ENCODE data around the gene CFAP299. TPM values are rescaled to one million over a fixed set of nuclear protein-coding genes. Genes with fewer than 3 reads are reported as not detected.

Gene CFAP299
- total RNA-seq, 4 donors from 2014 or later: 5.1 TPM; not detected in 3

DNA sequence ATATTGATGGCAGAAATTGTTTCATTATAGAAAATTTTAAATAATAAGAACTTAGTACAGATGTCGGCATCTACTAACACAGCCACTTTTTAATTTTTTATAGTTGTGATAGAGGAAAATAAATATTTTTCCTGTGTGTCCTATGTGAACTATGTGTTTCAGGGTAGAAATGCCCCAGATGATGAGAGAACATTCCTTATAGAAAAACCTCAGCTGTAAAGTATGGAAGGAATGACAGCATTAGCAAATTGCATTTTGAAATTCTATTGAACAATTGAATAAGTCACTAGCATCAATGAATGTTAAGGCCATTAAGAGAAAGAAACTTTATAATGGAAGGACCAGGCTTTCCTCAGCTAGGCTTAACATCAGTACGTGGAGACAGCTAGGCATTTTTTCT lies 149.2 kb downstream of the CFAP299 start:
- H3K36me3 ChIP-seq: no peaks in the 10 kb centered on the region
- no peaks in the 10 kb centered on the region for H3K9me3 ChIP-seq
- WGBS, 2 donors (ENCODE audit: low coverage in 1 of 2): 87% methylated on average over 2 of the region's 2 CpGs
- TF ChIP-seq EP300 (IDR thresholded peaks at IDR 0.05) (no peak), POLR2A (IDR thresholded peaks at IDR 0.05) (no peak), POLR2AphosphoS5 (IDR thresholded peaks at IDR 0.05) (no peak)
- TF ChIP-seq, protein P1, sequence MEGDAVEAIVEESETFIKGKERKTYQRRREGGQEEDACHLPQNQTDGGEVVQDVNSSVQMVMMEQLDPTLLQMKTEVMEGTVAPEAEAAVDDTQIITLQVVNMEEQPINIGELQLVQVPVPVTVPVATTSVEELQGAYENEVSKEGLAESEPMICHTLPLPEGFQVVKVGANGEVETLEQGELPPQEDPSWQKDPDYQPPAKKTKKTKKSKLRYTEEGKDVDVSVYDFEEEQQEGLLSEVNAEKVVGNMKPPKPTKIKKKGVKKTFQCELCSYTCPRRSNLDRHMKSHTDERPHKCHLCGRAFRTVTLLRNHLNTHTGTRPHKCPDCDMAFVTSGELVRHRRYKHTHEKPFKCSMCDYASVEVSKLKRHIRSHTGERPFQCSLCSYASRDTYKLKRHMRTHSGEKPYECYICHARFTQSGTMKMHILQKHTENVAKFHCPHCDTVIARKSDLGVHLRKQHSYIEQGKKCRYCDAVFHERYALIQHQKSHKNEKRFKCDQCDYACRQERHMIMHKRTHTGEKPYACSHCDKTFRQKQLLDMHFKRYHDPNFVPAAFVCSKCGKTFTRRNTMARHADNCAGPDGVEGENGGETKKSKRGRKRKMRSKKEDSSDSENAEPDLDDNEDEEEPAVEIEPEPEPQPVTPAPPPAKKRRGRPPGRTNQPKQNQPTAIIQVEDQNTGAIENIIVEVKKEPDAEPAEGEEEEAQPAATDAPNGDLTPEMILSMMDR (IDR thresholded peaks at IDR 0.05): no peak
- no peak overlapping the region for H3K27ac ChIP-seq
- no peaks in the 10 kb centered on the region for H3K27me3 ChIP-seq
- no peak overlapping the region for H3K4me3 ChIP-seq
- no peaks in the 10 kb centered on the region for H3K4me1 ChIP-seq
- ATAC-seq: no peak

DNA sequence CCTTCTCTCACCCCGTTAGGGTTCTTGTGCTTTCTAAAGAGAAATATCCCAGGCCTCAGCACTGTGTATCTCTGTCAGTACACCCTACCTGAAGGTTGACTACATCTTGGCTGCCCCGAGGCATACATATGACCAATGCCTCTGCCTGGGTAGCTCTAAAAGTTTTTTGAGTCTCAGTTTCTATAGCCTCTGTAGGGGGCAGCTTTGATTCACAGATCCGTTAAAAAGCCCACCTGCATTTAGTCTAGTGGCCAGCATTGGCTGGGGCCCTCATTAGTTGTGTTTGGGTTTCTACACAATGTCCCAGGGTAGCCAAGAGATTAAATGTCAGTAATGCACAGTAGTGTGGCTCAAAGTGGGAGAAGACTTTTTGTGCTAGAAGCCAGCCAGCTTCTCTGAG lies 151.1 kb downstream of the CFAP299 start:
- H3K27me3 ChIP-seq: no peaks in the 10 kb centered on the region
- H3K27ac ChIP-seq: no peak overlapping the region
- no peaks in the 10 kb centered on the region for H3K4me1 ChIP-seq
- ATAC-seq: no peak
- WGBS, 2 donors (ENCODE audit: low coverage in 1 of 2): 80 to 86% methylated on average over 1 to 3 of the region's 3 CpGs
- H3K9me3 ChIP-seq: no peaks in the 10 kb centered on the region
- H3K4me3 ChIP-seq: no peak overlapping the region
- H3K36me3 ChIP-seq: no peaks in the 10 kb centered on the region
- TF ChIP-seq EP300 (IDR thresholded peaks at IDR 0.05): no peak
- TF ChIP-seq, protein P1 (IDR thresholded peaks at IDR 0.05): no peak
- no peak for TF ChIP-seq POLR2A (IDR thresholded peaks at IDR 0.05)
- TF ChIP-seq POLR2AphosphoS5 (IDR thresholded peaks at IDR 0.05): no peak

DNA sequence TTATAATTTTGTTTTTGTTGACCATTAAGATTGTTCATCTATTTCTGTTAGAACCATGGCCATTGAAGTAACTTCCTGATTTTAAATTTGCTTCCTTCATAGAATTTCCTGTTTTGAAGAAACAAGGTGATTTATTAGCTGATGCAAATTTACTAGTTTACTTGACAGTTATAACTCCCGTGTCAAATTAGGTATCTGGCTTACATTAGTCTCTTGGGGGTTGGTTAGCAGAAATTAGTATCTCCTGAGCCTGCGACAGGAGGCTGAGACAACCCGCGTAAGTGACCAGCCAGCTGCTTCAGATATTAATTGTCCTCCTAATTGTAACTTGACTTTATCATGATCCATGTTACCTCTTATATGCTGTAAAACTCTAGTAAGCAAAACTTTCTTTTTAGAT lies 154.3 kb downstream of the CFAP299 start:
- no peaks in the 10 kb centered on the region for H3K9me3 ChIP-seq
- H3K36me3 ChIP-seq: no peaks in the 10 kb centered on the region
- WGBS, 2 donors (ENCODE audit: low coverage in 1 of 2): 79% methylated on average over 4 of the region's 4 CpGs; no CpG with 5 or more reads in 1 of the 2 donors
- ATAC-seq: no peak
- TF ChIP-seq, protein P1 (IDR thresholded peaks at IDR 0.05): no peak
- TF ChIP-seq POLR2A (IDR thresholded peaks at IDR 0.05): no peak
- no peak for TF ChIP-seq EP300 (IDR thresholded peaks at IDR 0.05)
- no peak for TF ChIP-seq POLR2AphosphoS5 (IDR thresholded peaks at IDR 0.05)
- H3K27ac ChIP-seq: no peak overlapping the region
- no peak overlapping the region for H3K4me3 ChIP-seq
- H3K27me3 ChIP-seq: no peaks in the 10 kb centered on the region
- no peaks in the 10 kb centered on the region for H3K4me1 ChIP-seq

DNA sequence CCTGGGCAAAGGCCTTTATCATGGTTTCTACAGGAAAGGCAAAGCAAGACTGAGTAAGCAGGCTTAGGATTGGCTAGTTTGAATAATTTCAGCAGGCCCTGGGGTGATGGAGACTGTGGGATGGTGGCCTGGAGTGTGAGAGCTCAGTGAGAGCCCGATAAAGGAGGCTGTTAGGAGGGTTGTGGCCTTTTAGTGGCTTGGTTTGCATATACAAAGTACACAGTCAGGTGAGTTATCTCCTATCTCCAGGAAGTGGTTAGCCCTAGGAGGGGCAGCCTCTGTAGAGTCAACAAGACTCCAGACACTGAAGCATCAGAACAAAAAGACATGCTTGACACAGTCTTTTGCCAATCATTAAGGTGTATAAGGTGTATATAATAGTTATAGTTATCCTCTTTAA lies 157.2 kb downstream of the CFAP299 start:
- Histone ChIP-seq H3K9me3 (no peaks in the 10 kb centered on the region), H3K4me3 (no peak overlapping the region), H3K27me3 (no peaks in the 10 kb centered on the region), H3K36me3 (no peaks in the 10 kb centered on the region), H3K4me1 (no peaks in the 10 kb centered on the region), H3K27ac (no peak overlapping the region)
- TF ChIP-seq, protein P1 (IDR thresholded peaks at IDR 0.05): no peak
- no peak for TF ChIP-seq POLR2A (IDR thresholded peaks at IDR 0.05)
- no peak for TF ChIP-seq POLR2AphosphoS5 (IDR thresholded peaks at IDR 0.05)
- TF ChIP-seq EP300 (IDR thresholded peaks at IDR 0.05): no peak
- ATAC-seq: no peak
- WGBS, 2 donors (ENCODE audit: low coverage in 1 of 2): 60 to 100% methylated on average over 1 of the region's 1 CpG

DNA sequence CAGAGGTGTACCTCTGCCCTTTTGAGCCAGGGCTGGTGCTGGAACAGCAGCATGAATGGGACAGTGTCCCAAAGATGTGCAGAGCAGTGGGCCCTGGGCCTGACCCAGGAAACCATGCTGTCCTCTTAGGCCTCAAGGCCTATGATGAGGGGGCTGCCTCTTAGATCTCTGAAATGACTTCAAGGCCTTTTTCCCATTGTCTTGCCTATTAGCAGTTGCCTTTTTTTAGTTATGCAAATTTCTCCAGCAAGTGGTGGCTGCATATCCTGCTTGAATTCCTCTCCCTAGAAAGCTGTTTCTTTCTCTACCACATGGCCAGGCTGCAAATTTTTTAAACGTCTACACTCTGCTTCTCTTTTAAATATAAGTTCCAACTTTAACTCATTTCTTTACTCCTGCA lies 160.3 kb downstream of the CFAP299 start:
- TF ChIP-seq POLR2A (IDR thresholded peaks at IDR 0.05) (no peak), POLR2AphosphoS5 (IDR thresholded peaks at IDR 0.05) (no peak), EP300 (IDR thresholded peaks at IDR 0.05) (no peak)
- TF ChIP-seq, protein P1 (IDR thresholded peaks at IDR 0.05): no peak
- Histone ChIP-seq H3K4me1 (no peaks in the 10 kb centered on the region), H3K4me3 (no peak overlapping the region), H3K36me3 (no peaks in the 10 kb centered on the region), H3K9me3 (no peaks in the 10 kb centered on the region), H3K27ac (no peak overlapping the region), H3K27me3 (no peaks in the 10 kb centered on the region)
- 75 to 80% methylated on average over 1 of the region's 1 CpG for WGBS, 2 donors (ENCODE audit: low coverage in 1 of 2)
- no peak for ATAC-seq

Measured in gastroesophageal sphincter (tissue), 4 donors.